ENCODE data around the gene RUNX2. TPM values are rescaled to one million over a fixed set of nuclear protein-coding genes. Genes with fewer than 3 reads are reported as not detected.
A peak's percentile ranks its signal among the peaks of the same experiment; 100 is the strongest.

The RUNX2 gene
- polyA plus RNA-seq, 1 of the 3 experiments (the other 2 are of a cell fraction): 4.4 TPM

DNA sequence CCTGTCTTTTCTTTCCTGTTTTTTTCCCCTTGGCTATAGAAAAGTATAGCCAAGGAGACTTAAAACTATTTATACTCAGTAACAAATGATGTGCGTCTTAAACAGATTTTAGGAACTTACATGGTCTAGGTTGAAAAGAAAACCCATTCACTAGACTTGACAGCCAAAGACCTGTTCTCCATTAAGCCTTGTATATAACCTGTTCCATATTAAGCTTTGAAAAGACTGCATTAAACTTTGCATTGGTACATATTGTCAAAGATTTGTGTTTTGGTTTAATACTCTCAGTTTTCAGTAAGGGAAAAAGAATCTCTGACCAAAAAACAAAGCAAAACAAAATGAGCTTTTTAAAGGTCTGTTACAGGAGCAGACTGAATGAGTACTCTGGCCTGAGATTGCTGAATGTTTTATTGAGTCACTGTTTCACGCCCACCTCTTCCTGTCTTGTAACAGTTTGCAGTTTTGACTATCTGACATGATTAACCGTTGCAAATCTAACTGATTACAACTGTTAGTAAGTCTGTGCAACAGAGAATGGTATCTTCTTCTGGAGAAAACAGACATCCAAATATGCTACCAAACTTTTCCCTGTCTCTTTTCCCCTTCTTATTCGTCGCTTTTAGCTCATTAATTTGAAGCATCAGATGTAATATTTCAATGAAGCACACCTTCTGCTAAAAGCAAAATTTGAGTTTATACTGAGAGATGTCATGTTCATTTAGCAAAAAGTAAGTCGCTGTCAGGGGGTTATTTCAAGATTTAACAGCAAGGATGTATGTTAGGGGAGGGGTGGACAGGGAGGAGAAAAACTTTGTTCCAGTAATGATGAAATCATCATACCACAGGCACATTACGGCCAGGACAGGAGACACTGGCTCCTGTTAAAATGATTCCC lies 108.7 kb downstream of the RUNX2 start (continued):
- TF ChIP-seq, protein P1, sequence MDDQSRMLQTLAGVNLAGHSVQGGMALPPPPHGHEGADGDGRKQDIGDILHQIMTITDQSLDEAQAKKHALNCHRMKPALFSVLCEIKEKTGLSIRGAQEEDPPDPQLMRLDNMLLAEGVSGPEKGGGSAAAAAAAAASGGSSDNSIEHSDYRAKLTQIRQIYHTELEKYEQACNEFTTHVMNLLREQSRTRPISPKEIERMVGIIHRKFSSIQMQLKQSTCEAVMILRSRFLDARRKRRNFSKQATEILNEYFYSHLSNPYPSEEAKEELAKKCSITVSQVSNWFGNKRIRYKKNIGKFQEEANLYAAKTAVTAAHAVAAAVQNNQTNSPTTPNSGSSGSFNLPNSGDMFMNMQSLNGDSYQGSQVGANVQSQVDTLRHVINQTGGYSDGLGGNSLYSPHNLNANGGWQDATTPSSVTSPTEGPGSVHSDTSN (IDR thresholded peaks at IDR 0.05): peak; percentile 80
- 0 out of 2 replicates have a peak, but pooled peaks have one; percentile 53 for TF ChIP-seq FOXM1 (IDR thresholded peaks at IDR 0.05; ENCODE audit: low read depth)

DNA sequence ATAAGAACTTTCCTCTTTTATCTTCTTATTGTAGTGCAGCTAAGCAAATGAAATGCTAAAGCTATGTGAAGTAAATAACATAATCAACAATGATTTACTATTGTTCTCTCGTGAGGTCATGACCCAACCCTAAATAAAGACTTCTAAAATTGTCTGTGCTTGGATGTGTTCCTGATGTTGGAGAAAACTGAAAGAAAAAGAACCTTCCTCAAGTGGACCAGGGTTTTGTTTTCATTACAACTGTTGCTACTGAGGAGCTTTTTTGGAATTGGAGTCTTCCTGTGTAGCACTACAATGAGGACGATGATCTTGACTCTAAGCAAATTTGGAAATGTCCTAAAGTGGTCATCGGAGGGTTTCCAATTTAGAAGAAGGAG lies 109.3 kb downstream of the RUNX2 start:
- POLR2A ChIA-PET: no interaction called here
- Histone ChIP-seq H3K27ac (ENCODE audit: low read depth in 2 of 2, low read length in 1 of 2) (peak overlapping the region in 1 of 2 experiments; percentile 76; a peak in 3 of 4 replicates), H3K4me3 (ENCODE audit: low read depth in 2 of 2, low read length in 1 of 2) (no peak overlapping the region), H3K9me3 (no peaks in the 10 kb centered on the region), H3K4me1 (ENCODE audit: control insufficient read depth in 1 of 2, insufficient read depth in 2 of 2, low read depth in 1 of 2, low read length in 1 of 2) (peaks cover 0 to 67% of the 10 kb centered on the region in 2 experiments; a peak in 3 of 4 replicates), H3K36me3 (replicated peaks in 1 of 2; ENCODE audit: control insufficient read depth in 1 of 2, insufficient read depth in 2 of 2, low read length in 1 of 2) (peaks cover 3% of the 10 kb centered on the region in 2 experiments), H3F3A (replicated peaks; ENCODE audit: insufficient read depth) (peaks cover 43% of the 10 kb centered on the region), H2AFZ (ENCODE audit: low read depth) (peak overlapping the region; percentile 46; the same call in 1 of the 2 replicates), H3K79me2 (ENCODE audit: insufficient read depth) (no peaks in the 10 kb centered on the region), H3K27me3 (ENCODE audit: insufficient read depth) (no peaks in the 10 kb centered on the region), H3K9ac (peak overlapping the region; percentile 12; the same call in 1 of the 2 replicates), H3K9me2 (no peaks in the 10 kb centered on the region), H3K4me2 (peak overlapping the region; percentile 15; the same call in 1 of the 2 replicates), H4K20me1 (ENCODE audit: insufficient read depth) (no peaks in the 10 kb centered on the region)
- TF ChIP-seq, protein P1 (IDR thresholded peaks at IDR 0.05): no peak
- no peak for TF ChIP-seq SMC3 (IDR thresholded peaks at IDR 0.05; ENCODE audit: low read depth, low read length)
- no peak for TF ChIP-seq RXRA (IDR thresholded peaks at IDR 0.05; ENCODE audit: borderline replicate concordance, low read depth)
- no peak for TF ChIP-seq TEAD4 (IDR thresholded peaks at IDR 0.05; ENCODE audit: borderline replicate concordance, insufficient read depth)
- TF ChIP-seq, protein P2, sequence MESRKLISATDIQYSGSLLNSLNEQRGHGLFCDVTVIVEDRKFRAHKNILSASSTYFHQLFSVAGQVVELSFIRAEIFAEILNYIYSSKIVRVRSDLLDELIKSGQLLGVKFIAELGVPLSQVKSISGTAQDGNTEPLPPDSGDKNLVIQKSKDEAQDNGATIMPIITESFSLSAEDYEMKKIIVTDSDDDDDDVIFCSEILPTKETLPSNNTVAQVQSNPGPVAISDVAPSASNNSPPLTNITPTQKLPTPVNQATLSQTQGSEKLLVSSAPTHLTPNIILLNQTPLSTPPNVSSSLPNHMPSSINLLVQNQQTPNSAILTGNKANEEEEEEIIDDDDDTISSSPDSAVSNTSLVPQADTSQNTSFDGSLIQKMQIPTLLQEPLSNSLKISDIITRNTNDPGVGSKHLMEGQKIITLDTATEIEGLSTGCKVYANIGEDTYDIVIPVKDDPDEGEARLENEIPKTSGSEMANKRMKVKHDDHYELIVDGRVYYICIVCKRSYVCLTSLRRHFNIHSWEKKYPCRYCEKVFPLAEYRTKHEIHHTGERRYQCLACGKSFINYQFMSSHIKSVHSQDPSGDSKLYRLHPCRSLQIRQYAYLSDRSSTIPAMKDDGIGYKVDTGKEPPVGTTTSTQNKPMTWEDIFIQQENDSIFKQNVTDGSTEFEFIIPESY (IDR thresholded peaks at IDR 0.05; ENCODE audit: borderline replicate concordance, low read depth): no peak
- no peak for TF ChIP-seq TAF1 (IDR thresholded peaks at IDR 0.05; ENCODE audit: borderline replicate concordance, low read depth, low read length)
- TF ChIP-seq MXI1 (IDR thresholded peaks at IDR 0.05; ENCODE audit: low read depth, low read length): no peak
- no peak for TF ChIP-seq MEF2A (IDR thresholded peaks at IDR 0.05; ENCODE audit: borderline replicate concordance, low read depth)
- no peak for TF ChIP-seq FOXJ3 (CRISPR knock-in tag; IDR thresholded peaks at IDR 0.05)
- DNase-seq: no peak
- CTCF ChIA-PET: interaction anchor here (1.0 kb wide), 1 partner anchor 765 kb away, joined by 3 read pairs; no protein-coding TSS in a partner anchor
- 62% methylated on average over 3 of the region's 3 CpGs for WGBS (ENCODE audit: low lambda C conversion rate)
